HG03520 (cell line): ENCODE data around the gene MTRF1L.
"Not testable (repeated sequence)": the region's sequence is repeated elsewhere in the genome, so short reads cannot be mapped to it uniquely, and the experiment has no call there.

Experiments
- ATAC-seq: cut with Tn5 transposase; IDR thresholded peaks from one replicate; pipeline ENCODE4 v1.9.1; 2021; ENCODE audit warnings: mild to moderate bottlenecking, moderate library complexity; ENCODE audit not compliant: unreplicated experiment

The MTRF1L gene

GRCh38 chr6:153003366-153003690 is 819 bp upstream of the MTRF1L start:
- ATAC-seq, result peak; percentile 12

DNA sequence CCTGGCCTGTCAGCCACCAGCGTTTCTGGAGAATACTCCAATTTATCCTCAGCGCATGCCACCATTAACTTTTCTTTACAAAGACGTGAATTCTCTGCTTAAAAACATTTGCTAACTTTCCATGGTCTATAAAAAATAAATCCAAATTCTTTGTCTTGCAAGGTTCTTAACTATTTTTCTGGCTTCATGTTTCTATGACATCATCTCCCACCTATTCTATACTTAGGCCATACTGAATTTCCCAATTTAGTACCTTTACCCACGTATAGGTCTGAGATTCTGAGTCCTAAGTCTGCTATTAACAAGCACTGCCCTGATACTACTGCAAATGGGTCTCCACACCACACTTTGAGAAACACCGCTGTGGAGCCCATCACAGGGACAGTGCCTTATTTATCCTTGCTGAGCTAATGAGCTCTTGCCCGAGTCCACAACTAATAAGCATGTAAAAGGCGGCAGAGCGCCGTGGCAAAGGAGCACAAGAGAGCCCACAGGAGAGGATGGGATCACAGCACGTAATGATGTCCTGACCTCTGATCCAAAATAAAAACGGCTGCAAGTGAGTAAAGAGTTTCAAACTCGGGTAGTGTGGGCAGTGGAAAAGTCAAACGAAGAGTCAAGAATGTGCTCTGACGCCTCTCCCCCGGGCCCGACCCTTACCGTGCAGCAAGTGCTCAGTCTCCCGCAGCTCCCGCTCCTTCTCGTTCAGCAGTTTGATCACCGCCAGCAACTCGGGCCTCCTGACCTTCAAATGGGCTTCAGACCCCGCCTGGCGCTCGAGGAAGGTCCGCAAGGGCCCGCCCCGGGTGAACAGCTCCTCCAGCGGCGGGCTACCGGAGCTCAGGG is 519 bp downstream of the MTRF1L start:
- peak; percentile 16 for ATAC-seq

GRCh38 chr6:153000790-153001189 is 1.7 kb downstream of the MTRF1L start:
- ATAC-seq, result not testable (repeated sequence)

DNA sequence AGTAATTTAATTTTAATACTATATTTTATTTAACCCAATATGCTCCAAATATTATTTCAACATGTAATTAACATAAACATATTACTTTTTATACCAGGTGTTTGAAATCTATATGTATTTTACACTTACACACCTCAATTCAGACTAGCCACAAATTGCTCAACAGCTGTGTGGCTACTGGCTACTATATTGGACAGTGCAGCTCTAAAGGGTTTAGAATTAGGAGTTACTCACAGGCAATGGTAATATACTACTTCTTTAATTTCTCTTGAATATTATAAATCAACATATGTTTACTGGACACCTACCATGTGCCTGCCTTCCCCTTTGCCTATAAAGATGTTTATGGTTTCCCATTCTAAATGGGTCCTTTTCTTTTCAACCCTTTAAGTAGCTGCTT is 2.3 kb downstream of the MTRF1L start:
- no peak for ATAC-seq

DNA sequence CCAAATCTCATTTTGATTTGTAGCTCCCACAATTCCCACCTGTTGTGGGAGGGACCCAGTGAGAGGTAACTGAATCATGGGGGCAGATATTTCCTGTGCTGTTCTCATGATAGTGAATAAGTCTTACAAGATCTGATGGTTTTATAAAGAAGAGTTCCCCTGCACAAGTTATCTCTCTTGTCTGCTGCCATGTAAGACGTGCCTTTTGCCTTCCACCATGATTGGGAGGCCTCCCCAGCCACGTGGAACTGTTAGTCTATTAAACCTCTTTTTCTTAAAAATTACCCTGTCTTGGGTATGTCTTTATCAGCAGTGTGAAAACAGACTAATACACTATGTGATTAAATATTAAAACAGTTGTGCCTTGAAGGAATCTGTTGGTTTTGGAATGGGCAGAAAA is 3.0 kb downstream of the MTRF1L start:
- not testable (repeated sequence) for ATAC-seq

DNA sequence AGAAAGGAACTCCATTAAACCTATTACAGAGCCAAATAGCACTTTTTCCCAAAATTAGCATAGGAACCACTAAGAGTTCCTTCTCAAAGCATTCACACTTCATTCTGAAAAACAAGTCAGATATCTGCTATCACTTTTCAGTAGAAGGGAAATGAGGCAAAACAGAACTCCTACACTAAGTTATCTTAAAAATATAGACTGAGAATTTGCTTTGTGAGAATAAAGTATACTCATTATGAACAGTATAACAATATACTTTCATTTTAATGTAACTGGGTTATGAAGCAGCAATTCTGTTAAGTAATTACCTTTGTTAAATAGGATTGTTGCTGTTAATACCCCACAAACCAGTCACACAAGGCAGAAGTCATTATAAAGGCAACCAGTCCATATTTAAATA is 8.7 kb downstream of the MTRF1L start:
- no peak for ATAC-seq

- no peak for ATAC-seq
Observed at GRCh38 chr6:152993431-152993830, 9.1 kb downstream of the MTRF1L start.

GRCh38 chr6:152986978-152987377 is 15.5 kb downstream of the MTRF1L start:
- ATAC-seq, result no peak

DNA sequence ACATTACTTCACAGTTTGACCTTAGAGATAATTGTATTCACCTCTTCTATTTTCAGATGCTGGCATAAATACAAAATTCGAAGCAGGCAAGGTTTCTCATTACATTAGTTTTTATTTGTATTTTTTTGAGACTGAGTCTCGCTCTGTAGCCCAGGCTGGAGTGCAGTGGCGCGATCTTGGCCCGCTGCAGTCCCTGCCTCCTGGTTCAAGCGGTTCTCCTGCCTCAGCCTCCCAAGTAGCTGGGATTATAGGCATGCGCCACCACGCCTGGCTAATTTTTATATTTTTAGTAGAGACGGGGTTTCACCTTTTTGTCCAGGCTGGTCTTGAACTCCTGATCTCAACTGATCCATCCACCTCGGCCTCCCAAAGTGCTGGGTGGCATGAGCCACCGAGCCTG is 17.2 kb downstream of the MTRF1L start:
- not testable (repeated sequence) for ATAC-seq

DNA sequence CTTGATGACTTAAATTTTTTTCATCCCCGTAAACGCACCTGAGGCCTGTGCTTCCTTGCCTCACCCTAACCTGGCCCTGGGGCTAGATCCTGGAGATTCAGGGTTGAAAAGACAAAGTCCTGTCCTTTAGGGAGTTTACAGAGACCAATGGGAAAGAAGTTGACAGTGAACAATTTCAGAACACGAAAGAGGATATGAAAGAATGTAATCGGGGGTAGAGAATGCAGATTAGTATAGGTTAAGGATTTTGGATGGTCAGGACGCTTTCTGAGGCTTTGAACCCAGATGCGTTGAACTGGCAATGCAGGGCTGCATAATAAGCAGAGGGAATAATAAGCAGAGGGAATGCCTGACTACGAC is 18.0 kb downstream of the MTRF1L start:
- ATAC-seq, result peak; percentile 25

DNA sequence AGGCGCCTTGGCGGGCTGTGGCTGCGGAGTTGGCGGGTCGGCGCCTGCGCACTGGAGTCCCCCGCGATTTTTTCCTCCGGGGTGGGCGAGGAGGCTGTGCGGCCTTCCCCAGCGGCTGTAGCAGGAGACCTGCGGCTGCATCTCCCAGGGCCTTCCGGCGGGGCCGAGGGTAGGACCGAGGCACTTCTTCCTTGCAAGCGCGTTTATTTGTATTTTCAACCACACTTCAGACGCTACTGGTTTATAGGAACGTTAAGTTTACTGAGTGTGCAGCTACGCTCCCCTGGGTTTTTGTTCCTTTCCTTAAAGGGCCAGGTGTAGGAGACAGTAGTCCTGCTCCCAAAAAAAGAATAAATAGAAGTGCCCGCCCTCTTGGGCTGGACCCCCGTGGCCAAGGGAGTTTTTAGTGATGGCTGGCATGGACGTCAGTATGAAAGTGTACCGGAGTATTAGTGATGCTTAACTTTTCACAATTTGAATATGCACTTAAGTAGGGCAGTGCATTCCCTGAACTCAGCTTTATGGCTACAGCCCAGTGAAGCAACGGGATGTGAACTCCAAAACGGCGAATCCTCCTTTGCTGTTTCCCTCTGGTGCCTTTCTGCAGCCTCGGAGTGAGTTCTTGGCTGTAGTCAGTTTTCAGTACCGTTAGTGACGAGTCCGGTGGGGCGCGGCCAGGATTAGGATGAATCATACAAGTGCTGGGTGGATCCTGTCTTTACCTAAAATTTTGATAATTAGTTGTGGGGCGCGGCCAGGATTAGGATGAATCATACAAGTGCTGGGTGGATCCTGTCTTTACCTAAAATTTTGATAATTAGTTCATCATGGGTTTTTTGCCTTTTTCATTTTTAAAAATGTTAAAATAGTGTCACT is 18.6 kb downstream of the MTRF1L start:
- peak; percentile 23 for ATAC-seq

GRCh38 chr6:152982904-152983636 is 19.4 kb downstream of the MTRF1L start, which contains the start of gene FBXO5:
Gene FBXO5, minus strand, starts transcription at chr6:152983041. Its CDS starts 82 bp downstream, at chr6:152982959.
- peak; percentile 80 for ATAC-seq

GRCh38 chr6:152981989-152982903 is 20.3 kb downstream of the MTRF1L start:
- ATAC-seq, result no peak

- no peak for ATAC-seq
Observed at GRCh38 chr6:152981219-152981618, 21.3 kb downstream of the MTRF1L start.

- no peak for ATAC-seq
Observed at GRCh38 chr6:152980656-152981055, 21.9 kb downstream of the MTRF1L start.

- no peak for ATAC-seq
Observed at GRCh38 chr6:152979116-152979515, 23.4 kb downstream of the MTRF1L start.

- ATAC-seq, result no peak
Observed at GRCh38 chr6:152978058-152978457, 24.5 kb downstream of the MTRF1L start.

- no peak for ATAC-seq
Observed at GRCh38 chr6:152977556-152977955, 25.0 kb downstream of the MTRF1L start.

- no peak for ATAC-seq
Observed at GRCh38 chr6:152976749-152977148, 25.8 kb downstream of the MTRF1L start.

- ATAC-seq, result no peak
Observed at GRCh38 chr6:152975204-152975915, 27.1 kb downstream of the MTRF1L start.
